K562 (cell line): ENCODE measurements around the gene FGFBP3. TPM values are rescaled to one million over a fixed set of nuclear protein-coding genes. Genes with fewer than 3 reads are reported as not detected.

Experiments
- EP400 ChIP-seq: fragments of 450-650 bp; IDR thresholded peaks from 2 replicates; pipeline ENCODE4 v1.6.1; 2017; ENCODE audit warnings: antibody characterized with exemption, mild to moderate bottlenecking, moderate library complexity
- GATA2 ChIP-seq: sonication (generic); formaldehyde crosslinking; IDR thresholded peaks from 2 replicates; pipeline ENCODE4 v1.4.0; 2020; ENCODE audit warnings: mild to moderate bottlenecking, missing genetic modification reagents
- HEY1 ChIP-seq: fragments of 250-450 bp; sonication (Bioruptor Pico); IDR thresholded peaks from 2 replicates; pipeline ENCODE4 v1.5.0; 2020; ENCODE audit warnings: mild to moderate bottlenecking, moderate library complexity, borderline replicate concordance
- MEIS2 ChIP-seq: fragments of 450-650 bp; IDR thresholded peaks from 2 replicates; pipeline ENCODE4 v1.6.1; 2014; ENCODE audit warnings: mild to moderate bottlenecking; ENCODE audit not compliant: partially characterized antibody
- REST ChIP-seq, 2 experiments: fragments of 450-650 bp; formaldehyde crosslinking in 1 of 2; IDR thresholded peaks; 2 replicates each; pipeline versions ENCODE4 v1.4.0 to v1.6.1; 2014 to 2020; ENCODE audit warnings: mild to moderate bottlenecking in 2 of 2, borderline replicate concordance in 1 of 2, low read depth in 1 of 2
- ZBTB40 ChIP-seq, 2 experiments: fragments of 450-650 bp in 1 of 2; sonication (generic) in 1 of 2; formaldehyde crosslinking in 1 of 2; IDR thresholded peaks; 2 replicates each; pipeline versions ENCODE4 v1.7.1 to v1.9.0; 2016 to 2022; ENCODE audit warnings: inconsistent platforms in 1 of 2, mild to moderate bottlenecking in 1 of 2, missing genetic modification reagents in 1 of 2
- ZNF217 ChIP-seq: sonication (generic); formaldehyde crosslinking; IDR thresholded peaks from 2 replicates; pipeline ENCODE4 v1.8.0; 2022; ENCODE audit warnings: mild to moderate bottlenecking, missing genetic modification reagents
- polyA plus RNA-seq, 8 experiments: library from polyadenylated mRNA; depleted of rRNA in 4 of 8; stranded (reverse) in 5 of 8; unstranded in 3 of 8; fragments of >200 nt; fragmentation: Nextera tagmentation in 2 of 8; fragmentation: Illumina TruSeq in 1 of 8; extraction: Ambion mirVana in 2 of 8; extraction: Trizol in 1 of 8; gene quantifications; 2 replicates each; pipeline versions ENCODE4 v1.2.1 to v1.2.3, GENCODE V29; 2011 to 2014; ENCODE audit warnings: inconsistent platforms in 1 of 8, missing spikeins in 1 of 8
- total RNA-seq, 7 experiments: library from RNA; depleted of rRNA in 6 of 7; stranded (reverse); fragments of >200 nt in 6 of 7; fragmentation: Illumina TruSeq in 2 of 7; extraction: Trizol in 2 of 7; gene quantifications; 2 replicates each; pipeline versions ENCODE4 v1.2.1 to v1.2.3, GENCODE V29; 2011 to 2021; ENCODE audit warnings: low replicate concordance in 1 of 7

FGFBP3 gene
- total and polyA plus RNA-seq, 9 of the 15 experiments (the other 6 are each of a cell fraction or from before 2014, with no cell fraction given): 0.58 to 3.0 (median 1.5) TPM

- TF ChIP-seq REST (IDR thresholded peaks at IDR 0.05; ENCODE audit: borderline replicate concordance) (no peak), REST (CRISPR knock-in tag; IDR thresholded peaks at IDR 0.05; ENCODE audit: low read depth) (no peak), HEY1 (CRISPR knock-in tag) (no peak), MEIS2 (no peak), ZNF217 (CRISPR knock-in tag) (no peak), ZBTB40 (IDR thresholded peaks at IDR 0.05) (peak; percentile 87), ZBTB40 (CRISPR knock-in tag; IDR thresholded peaks at IDR 0.05) (no peak), GATA2 (no peak), EP400 (peak; percentile 94)
Observed at GRCh38 chr10:91923371-91924211, 14.3 kb upstream of the FGFBP3 start, which contains the start of gene BTAF1 (continued).
